HCT116 (cell line): Measurements from ENCODE around the gene SH2B3. TPM values are rescaled to one million over a fixed set of nuclear protein-coding genes. Genes with fewer than 3 reads are reported as not detected.

Experiments used
- ATAC-seq: fragments of 200-7000 bp; cut with Tn5 transposase; 2 replicates; pipeline ENCODE4 v1.9.1; 2020; ENCODE audit warnings: mild to moderate bottlenecking, moderate library complexity
- BruUV-seq: library from RNA; stranded (reverse); fragments of 400-500 nt; replicated peaks from 2 replicates; lab custom pipeline; 2021; lab: Mats Ljungman, UMichigan
- CTCF ChIA-PET: fragments of 300-600 bp; sonication (Branson Sonifier 250); formaldehyde crosslinking; loops from one replicate; lab custom pipeline; 2021; ENCODE audit warnings: antibody characterized with exemption; lab: Charles Lee
- POLR2A ChIA-PET: fragments of 300-600, 350-600 bp; sonication (Branson Sonifier 250); formaldehyde crosslinking; loops from one replicate; lab custom pipeline; 2021; ENCODE audit warnings: antibody characterized with exemption; lab: Charles Lee
- RAD21 ChIA-PET, 2 experiments: fragments of 300-600 bp; sonication (Branson Sonifier 250); formaldehyde crosslinking; loops; one replicate each; lab custom pipeline; 2023; ENCODE audit warnings: low total read pairs in 2 of 2; ENCODE audit not compliant: uncharacterized antibody in 2 of 2, unreplicated experiment in 2 of 2, low non-redundant PET in 1 of 2; lab: Charles Lee
- DNase-seq: peaks from one replicate; pipeline ENCODE4 v3.0.0-alpha.2; 2010; ENCODE audit warnings: low read depth, low spot score
- H2AFZ ChIP-seq: fragments of 200-600 bp; shearing (Covaris generic), sonication (generic); 2 replicates; pipeline ENCODE4 v1.6.1; 2017; ENCODE audit warnings: low read depth, mixed run types, mixed read lengths, antibody characterized with exemption, low read length; ENCODE audit not compliant: poor library complexity, severe bottlenecking
- H3K27ac ChIP-seq: 2 replicates; pipeline ENCODE4 v1.5.1; 2012; ENCODE audit warnings: low read depth, low read length
- H3K27me3 ChIP-seq: fragments of 200-600 bp; sonication (generic); 2 replicates; pipeline ENCODE4 v1.6.1; 2016; ENCODE audit warnings: mixed run types, low read length, mixed read lengths; ENCODE audit not compliant: insufficient read depth
- H3K36me3 ChIP-seq, 2 experiments: fragments of 200-500 bp in 1 of 2; fragments of 200-600 bp in 1 of 2; sonication (Bioruptor generic) in 1 of 2; sonication (generic) in 1 of 2; 2 replicates each; pipeline versions ENCODE4 v1.5.1 to v1.6.1; 2014 to 2016; ENCODE audit warnings: low read length in 2 of 2, inconsistent platforms in 1 of 2, mixed read lengths in 1 of 2, mixed run types in 1 of 2; ENCODE audit not compliant: insufficient read depth in 2 of 2, control insufficient read depth in 1 of 2
- H3K4me1 ChIP-seq, 2 experiments: fragments of 200-600 bp in 1 of 2; sonication (generic) in 1 of 2; 2 replicates each; pipeline versions ENCODE4 v1.5.1 to v1.6.1; 2012 to 2017; ENCODE audit warnings: low read length in 2 of 2, inconsistent platforms in 1 of 2, mild to moderate bottlenecking in 1 of 2, mixed read lengths in 1 of 2, mixed run types in 1 of 2, moderate library complexity in 1 of 2; ENCODE audit not compliant: insufficient read depth in 2 of 2, control insufficient read depth in 1 of 2
- H3K4me2 ChIP-seq: fragments of 200-600 bp; sonication (generic); 2 replicates; pipeline ENCODE4 v1.6.1; 2017; ENCODE audit warnings: mixed run types, low read length, mixed read lengths
- H3K4me3 ChIP-seq, 2 experiments: fragments of 200-600 bp in 1 of 2; sonication (generic) in 1 of 2; replicated peaks in 1 of 2; 2 replicates each; pipeline ENCODE4 v1.5.1; 2011 to 2016; ENCODE audit warnings: low read length in 2 of 2, control low read depth in 1 of 2, low read depth in 1 of 2, mild to moderate bottlenecking in 1 of 2, mixed read lengths in 1 of 2, mixed run types in 1 of 2
- H3K79me2 ChIP-seq: fragments of 200-600 bp; sonication (generic); 2 replicates; pipeline ENCODE4 v1.6.1; 2017; ENCODE audit warnings: mild to moderate bottlenecking, mixed run types, low read length, moderate library complexity, mixed read lengths; ENCODE audit not compliant: insufficient read depth
- H3K9ac ChIP-seq: fragments of 200-600 bp; sonication (generic); 2 replicates; pipeline ENCODE4 v1.6.1; 2016; ENCODE audit warnings: low read length, mixed read lengths
- H3K9me2 ChIP-seq: fragments of 200-600 bp; sonication (generic), shearing (Covaris generic); 2 replicates; pipeline ENCODE4 v1.6.1; 2017; ENCODE audit warnings: mixed run types, mild to moderate bottlenecking, moderate library complexity; ENCODE audit not compliant: insufficient read depth
- H3K9me3 ChIP-seq, 2 experiments: fragments of 200-500 bp in 1 of 2; fragments of 200-600 bp in 1 of 2; sonication (Bioruptor generic) in 1 of 2; sonication (generic) in 1 of 2; 2 replicates each; pipeline ENCODE4 v1.6.1; 2014 to 2017; ENCODE audit warnings: low read length in 2 of 2, mixed read lengths in 2 of 2, inconsistent platforms in 1 of 2, low read depth in 1 of 2, mild to moderate bottlenecking in 1 of 2, mixed run types in 1 of 2, moderate library complexity in 1 of 2; ENCODE audit not compliant: control insufficient read depth in 1 of 2, insufficient read depth in 1 of 2
- H4K20me1 ChIP-seq: fragments of 200-600 bp; sonication (generic), shearing (Covaris generic); 2 replicates; pipeline ENCODE4 v1.6.1; 2017; ENCODE audit warnings: mixed run types, mild to moderate bottlenecking, moderate library complexity; ENCODE audit not compliant: insufficient read depth
- EZH2 ChIP-seq: fragments of 200-600 bp; sonication (generic); IDR thresholded peaks from 2 replicates; pipeline ENCODE4 v1.6.1; 2017; ENCODE audit warnings: antibody characterized with exemption, mixed run types
- POLR2A ChIP-seq: IDR thresholded peaks from 2 replicates; pipeline ENCODE4 v1.7.0; 2011; ENCODE audit warnings: borderline replicate concordance; ENCODE audit not compliant: insufficient read depth, insufficient read length; ENCODE audit errors: extremely low read depth
- RAD21 ChIP-seq: IDR thresholded peaks from 2 replicates; pipeline ENCODE4 v1.6.1; 2012; ENCODE audit warnings: low read depth, mild to moderate bottlenecking
- SP1 ChIP-seq: IDR thresholded peaks from 2 replicates; pipeline ENCODE4 v1.6.1; 2012; ENCODE audit warnings: low read depth
- TCF7L2 ChIP-seq: IDR thresholded peaks from 2 replicates; pipeline ENCODE4 v1.7.0; 2011; ENCODE audit warnings: borderline replicate concordance, inconsistent platforms; ENCODE audit not compliant: insufficient read depth, insufficient read length; ENCODE audit errors: extremely low read depth
- YY1 ChIP-seq: IDR thresholded peaks from 2 replicates; pipeline ENCODE4 v1.6.1; 2011; ENCODE audit warnings: low read length, low read depth, moderate library complexity, mild to moderate bottlenecking; ENCODE audit not compliant: insufficient replicate concordance; ENCODE audit errors: extremely low read depth
- ZFX ChIP-seq: fragments of 450-650 bp; IDR thresholded peaks from 2 replicates; pipeline ENCODE4 v1.6.1; 2017
- intact Hi-C: fragments of 100-400 bp; cut with micrococcal nuclease; formaldehyde crosslinking; loops from 2 replicates; pipeline ENCODE4 v1.10.0; 2022
- total RNA-seq: library from RNA; stranded (reverse); gene quantifications from one replicate; pipeline ENCODE4 v1.2.1, GENCODE V29; 2021; ENCODE audit not compliant: unreplicated experiment
- TF ChIP-seq, protein P1 (sequence below): IDR thresholded peaks from 2 replicates; pipeline ENCODE4 v1.6.1; 2012
- TF ChIP-seq, protein P2 (sequence below): IDR thresholded peaks from 2 replicates; pipeline ENCODE4 v1.6.1; 2012
- TF ChIP-seq, protein P3 (sequence below): IDR thresholded peaks from 2 replicates; pipeline ENCODE4 v1.6.1; 2011; ENCODE audit warnings: mild to moderate bottlenecking, low read length, moderate library complexity; ENCODE audit not compliant: insufficient replicate concordance; ENCODE audit errors: extremely low read depth
- TF ChIP-seq, protein P4 (sequence below), 3 experiments: fragments of 200-600 bp in 1 of 3; sonication (generic) in 1 of 3; IDR thresholded peaks in 2 of 3; conservative IDR thresholded peaks in 1 of 3; 2 replicates each; pipeline ENCODE4 v1.5.1; 2012 to 2017; ENCODE audit warnings: low read depth in 2 of 3, low read length in 2 of 3, antibody characterized with exemption in 1 of 3, borderline replicate concordance in 1 of 3, control low read depth in 1 of 3, mild to moderate bottlenecking in 1 of 3, mixed read lengths in 1 of 3, mixed run types in 1 of 3, moderate library complexity in 1 of 3; ENCODE audit not compliant: insufficient read depth in 1 of 3

Gene SH2B3
- total RNA-seq, 1 experiment from 2014 or later: 17.3 TPM

DNA sequence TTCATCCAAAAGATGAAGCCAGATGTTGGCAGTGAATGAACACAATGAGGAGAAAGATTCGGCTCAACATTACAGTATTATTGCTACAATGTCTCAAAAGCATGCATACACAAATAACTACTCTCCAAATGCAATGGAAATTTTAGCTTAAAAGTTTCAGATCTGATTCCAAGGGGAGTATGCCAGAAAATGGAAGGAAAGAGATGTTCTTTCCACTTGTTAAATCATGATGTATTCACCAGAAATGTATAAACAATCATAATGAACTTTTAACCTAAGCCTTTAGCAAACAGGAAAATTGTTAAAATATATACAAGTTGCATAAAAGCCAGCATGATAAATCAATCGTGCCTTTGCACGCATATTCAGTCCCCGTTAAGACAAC, 62.1 kb downstream of the SH2B3 start:
- Histone ChIP-seq H3K27me3 (no peaks in the 10 kb centered on the region), H3K27ac (no peak overlapping the region), H3K79me2 (no peaks in the 10 kb centered on the region; the same call in 1 of the 2 replicates), H3K4me1 (no peaks in the 10 kb centered on the region), H3K4me3 (no peak overlapping the region), H4K20me1 (no peaks in the 10 kb centered on the region), H2AFZ (no peak overlapping the region), H3K9me2 (no peaks in the 10 kb centered on the region), H3K4me2 (no peak overlapping the region), H3K9me3 (no peaks in the 10 kb centered on the region), H3K36me3 (peaks cover 15 to 27% of the 10 kb centered on the region in 2 experiments), H3K9ac (no peak overlapping the region)
- DNase-seq (no peak), ATAC-seq (no peak)
- intact Hi-C loops: no loop called here
- POLR2A ChIA-PET: no interaction called here
- CTCF ChIA-PET: no interaction called here
- TF ChIP-seq POLR2A: no peak
- no peak for TF ChIP-seq EZH2
- TF ChIP-seq, protein P1, sequence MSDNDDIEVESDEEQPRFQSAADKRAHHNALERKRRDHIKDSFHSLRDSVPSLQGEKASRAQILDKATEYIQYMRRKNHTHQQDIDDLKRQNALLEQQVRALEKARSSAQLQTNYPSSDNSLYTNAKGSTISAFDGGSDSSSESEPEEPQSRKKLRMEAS: no peak
- no peak for TF ChIP-seq TCF7L2
- no peak for TF ChIP-seq RAD21
- TF ChIP-seq, protein P2, sequence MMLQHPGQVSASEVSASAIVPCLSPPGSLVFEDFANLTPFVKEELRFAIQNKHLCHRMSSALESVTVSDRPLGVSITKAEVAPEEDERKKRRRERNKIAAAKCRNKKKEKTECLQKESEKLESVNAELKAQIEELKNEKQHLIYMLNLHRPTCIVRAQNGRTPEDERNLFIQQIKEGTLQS: no peak
- TF ChIP-seq SP1: no peak
- TF ChIP-seq, protein P3, sequence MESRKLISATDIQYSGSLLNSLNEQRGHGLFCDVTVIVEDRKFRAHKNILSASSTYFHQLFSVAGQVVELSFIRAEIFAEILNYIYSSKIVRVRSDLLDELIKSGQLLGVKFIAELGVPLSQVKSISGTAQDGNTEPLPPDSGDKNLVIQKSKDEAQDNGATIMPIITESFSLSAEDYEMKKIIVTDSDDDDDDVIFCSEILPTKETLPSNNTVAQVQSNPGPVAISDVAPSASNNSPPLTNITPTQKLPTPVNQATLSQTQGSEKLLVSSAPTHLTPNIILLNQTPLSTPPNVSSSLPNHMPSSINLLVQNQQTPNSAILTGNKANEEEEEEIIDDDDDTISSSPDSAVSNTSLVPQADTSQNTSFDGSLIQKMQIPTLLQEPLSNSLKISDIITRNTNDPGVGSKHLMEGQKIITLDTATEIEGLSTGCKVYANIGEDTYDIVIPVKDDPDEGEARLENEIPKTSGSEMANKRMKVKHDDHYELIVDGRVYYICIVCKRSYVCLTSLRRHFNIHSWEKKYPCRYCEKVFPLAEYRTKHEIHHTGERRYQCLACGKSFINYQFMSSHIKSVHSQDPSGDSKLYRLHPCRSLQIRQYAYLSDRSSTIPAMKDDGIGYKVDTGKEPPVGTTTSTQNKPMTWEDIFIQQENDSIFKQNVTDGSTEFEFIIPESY: no peak
- no TSS peak for BruUV-seq
- RAD21 ChIA-PET: no interaction called here

DNA sequence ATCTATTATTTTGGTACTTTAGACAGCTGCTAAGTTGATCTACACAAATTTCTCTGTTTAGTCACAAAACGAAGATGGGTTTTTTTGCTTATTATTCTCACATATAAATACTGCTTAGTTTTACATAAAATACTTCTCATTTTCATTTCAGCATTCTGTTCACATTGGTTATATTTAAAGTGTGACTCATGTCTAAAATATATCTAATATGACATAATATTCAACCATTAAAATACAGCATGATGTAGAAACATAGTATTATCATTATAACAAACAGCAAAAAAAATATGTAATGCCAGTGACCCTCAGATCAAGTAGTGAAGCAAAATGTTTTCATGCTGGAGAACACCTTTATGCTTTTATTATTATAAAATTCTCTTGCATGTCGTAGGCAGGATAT, 63.7 kb downstream of the SH2B3 start:
- POLR2A ChIA-PET: no interaction called here
- Histone ChIP-seq H3K4me2 (no peak overlapping the region), H2AFZ (no peak overlapping the region), H3K27me3 (no peaks in the 10 kb centered on the region), H3K4me3 (no peak overlapping the region), H4K20me1 (no peaks in the 10 kb centered on the region), H3K9ac (no peak overlapping the region), H3K9me2 (no peaks in the 10 kb centered on the region), H3K36me3 (peaks cover 14 to 27% of the 10 kb centered on the region in 2 experiments), H3K79me2 (no peaks in the 10 kb centered on the region; the same call in 1 of the 2 replicates), H3K27ac (no peak overlapping the region), H3K4me1 (no peaks in the 10 kb centered on the region), H3K9me3 (no peaks in the 10 kb centered on the region)
- ATAC-seq (no peak), DNase-seq (no peak)
- TF ChIP-seq, protein P4, sequence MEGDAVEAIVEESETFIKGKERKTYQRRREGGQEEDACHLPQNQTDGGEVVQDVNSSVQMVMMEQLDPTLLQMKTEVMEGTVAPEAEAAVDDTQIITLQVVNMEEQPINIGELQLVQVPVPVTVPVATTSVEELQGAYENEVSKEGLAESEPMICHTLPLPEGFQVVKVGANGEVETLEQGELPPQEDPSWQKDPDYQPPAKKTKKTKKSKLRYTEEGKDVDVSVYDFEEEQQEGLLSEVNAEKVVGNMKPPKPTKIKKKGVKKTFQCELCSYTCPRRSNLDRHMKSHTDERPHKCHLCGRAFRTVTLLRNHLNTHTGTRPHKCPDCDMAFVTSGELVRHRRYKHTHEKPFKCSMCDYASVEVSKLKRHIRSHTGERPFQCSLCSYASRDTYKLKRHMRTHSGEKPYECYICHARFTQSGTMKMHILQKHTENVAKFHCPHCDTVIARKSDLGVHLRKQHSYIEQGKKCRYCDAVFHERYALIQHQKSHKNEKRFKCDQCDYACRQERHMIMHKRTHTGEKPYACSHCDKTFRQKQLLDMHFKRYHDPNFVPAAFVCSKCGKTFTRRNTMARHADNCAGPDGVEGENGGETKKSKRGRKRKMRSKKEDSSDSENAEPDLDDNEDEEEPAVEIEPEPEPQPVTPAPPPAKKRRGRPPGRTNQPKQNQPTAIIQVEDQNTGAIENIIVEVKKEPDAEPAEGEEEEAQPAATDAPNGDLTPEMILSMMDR (IDR thresholded peaks at IDR 0.05 in 2 of 3, conservative IDR thresholded peaks at IDR 0.05 in 1 of 3; ENCODE audit: borderline replicate concordance in 1 of 3, insufficient read depth in 1 of 3, low read depth in 2 of 3, low read length in 2 of 3): no peak
- TF ChIP-seq RAD21 (no peak), ZFX (no peak), YY1 (no peak)
- TF ChIP-seq, protein P1: no peak
- CTCF ChIA-PET: no interaction called here
- RAD21 ChIA-PET: no interaction called here
- BruUV-seq: no TSS peak
- intact Hi-C loops: no loop called here
